ENCODE measurements around the gene OR1G1. TPM values are rescaled to one million over a fixed set of nuclear protein-coding genes. Genes with fewer than 3 reads are reported as not detected.
"Not testable (repeated sequence)": the region's sequence is repeated elsewhere in the genome, so short reads cannot be mapped to it uniquely, and the experiment has no call there.

OR1G1 gene
- not detected in 2 replicates for total RNA-seq (2021)
- Bru-seq, nascent RNA, result not detected
- BruChase-seq, experiment 1, labeled RNA remaining after a 2-hour chase, result not detected
- BruChase-seq, experiment 2, labeled RNA remaining after a 6-hour chase, result not detected
- long read RNA-seq, result 0 reads

GRCh38 chr17:3127451-3127850, at the start of gene OR1G1:
Gene OR1G1 (minus strand): TSS chr17:3127551. CDS start chr17:3127551, 0 bp downstream.
- no peaks in the 10 kb centered on the region for H3K4me1 ChIP-seq (replicated peaks; ENCODE audit: insufficient read depth)
- no peaks in the 10 kb centered on the region for H3K9me3 ChIP-seq (ENCODE audit: insufficient read depth, low read depth)
- H3K9me2 ChIP-seq (ENCODE audit: insufficient read depth), result no peaks in the 10 kb centered on the region
- no peak for TF ChIP-seq EZH2 (IDR thresholded peaks at IDR 0.05; ENCODE audit: low read depth)
- no peak for TF ChIP-seq CTCF (conservative IDR thresholded peaks at IDR 0.05)
- peaks cover 82% of the 10 kb centered on the region for H3K27me3 ChIP-seq (ENCODE audit: insufficient read depth, low read depth)
- no TSS peak for BruUV-seq (replicated peaks)
- H3K27ac ChIP-seq, result no peak within 1 kb of the TSS
- H3K4me3 ChIP-seq, result no peak within 1 kb of the TSS
- no peak for DNase-seq
- H2AFZ ChIP-seq, result no peak within 1 kb of the TSS
- no peaks in the 10 kb centered on the region for H4K20me1 ChIP-seq (ENCODE audit: insufficient read depth)
- intact Hi-C loops (cut with micrococcal nuclease; ENCODE audit: unreplicated experiment), result no loop called here
- CTCF ChIA-PET, result no interaction called here
- POLR2A ChIA-PET (ENCODE audit: unreplicated experiment), result no interaction called here
- no peaks in the 10 kb centered on the region for H3K36me3 ChIP-seq (ENCODE audit: low read depth)
- no peaks in the 10 kb centered on the region for H3K79me2 ChIP-seq (ENCODE audit: low read depth)
- no peaks in the 10 kb centered on the region for H3F3A ChIP-seq (ENCODE audit: insufficient read depth, low read depth)
- H3K4me2 ChIP-seq, result no peak within 1 kb of the TSS

- Histone ChIP-seq H3K27me3 (ENCODE audit: insufficient read depth, low read depth) (peaks cover 55% of the 10 kb centered on the region), H3K4me2 (no peak overlapping the region), H3K9me3 (ENCODE audit: insufficient read depth, low read depth) (no peaks in the 10 kb centered on the region), H2AFZ (no peak overlapping the region), H4K20me1 (ENCODE audit: insufficient read depth) (no peaks in the 10 kb centered on the region; the same call in 1 of the 2 replicates), H3K4me3 (no peak overlapping the region), H3F3A (ENCODE audit: insufficient read depth, low read depth) (no peaks in the 10 kb centered on the region), H3K79me2 (ENCODE audit: low read depth) (no peaks in the 10 kb centered on the region), H3K36me3 (ENCODE audit: low read depth) (no peaks in the 10 kb centered on the region), H3K9me2 (ENCODE audit: insufficient read depth) (no peaks in the 10 kb centered on the region), H3K4me1 (replicated peaks; ENCODE audit: insufficient read depth) (no peaks in the 10 kb centered on the region), H3K27ac (no peak overlapping the region)
- CTCF ChIA-PET, result no interaction called here
- no TSS peak for BruUV-seq (replicated peaks)
- POLR2A ChIA-PET (ENCODE audit: unreplicated experiment), result no interaction called here
- TF ChIP-seq EZH2 (IDR thresholded peaks at IDR 0.05; ENCODE audit: low read depth), result no peak
- no peak for TF ChIP-seq CTCF (conservative IDR thresholded peaks at IDR 0.05)
- intact Hi-C loops (cut with micrococcal nuclease; ENCODE audit: unreplicated experiment), result no loop called here
- no peak for DNase-seq
These were observed 40.2 kb upstream of the OR1G1 start for GRCh38 chr17:3167574-3167973.

DNA sequence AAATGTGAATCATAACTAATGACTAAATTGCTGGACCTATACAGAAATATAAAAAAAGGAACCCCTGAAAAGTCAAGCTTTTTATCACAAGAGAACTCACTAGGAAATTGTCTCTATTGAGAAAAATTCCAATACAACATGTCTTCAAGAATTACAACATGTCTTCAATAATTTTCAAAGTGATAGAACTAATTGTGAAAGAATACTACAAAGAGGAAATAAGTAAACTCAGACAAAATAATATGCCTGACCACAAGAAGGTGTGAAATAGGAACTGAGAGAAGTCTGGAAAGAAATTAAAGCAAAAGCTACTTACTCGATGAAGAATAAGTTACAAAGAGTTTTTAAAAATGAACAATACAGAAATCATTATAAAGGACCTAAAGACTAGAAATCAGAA, 29.9 kb upstream of the OR1G1 start:
- intact Hi-C loops (cut with micrococcal nuclease; ENCODE audit: unreplicated experiment), result no loop called here
- no TSS peak for BruUV-seq (replicated peaks)
- Histone ChIP-seq H3K4me3 (no peak overlapping the region), H3K79me2 (ENCODE audit: low read depth) (no peaks in the 10 kb centered on the region), H3K4me2 (no peak overlapping the region), H3K9me3 (ENCODE audit: insufficient read depth, low read depth) (no peaks in the 10 kb centered on the region), H3K27ac (no peak overlapping the region), H4K20me1 (ENCODE audit: insufficient read depth) (no peaks in the 10 kb centered on the region), H3K4me1 (replicated peaks; ENCODE audit: insufficient read depth) (no peaks in the 10 kb centered on the region), H3F3A (ENCODE audit: insufficient read depth, low read depth) (no peaks in the 10 kb centered on the region), H2AFZ (no peak overlapping the region), H3K9me2 (ENCODE audit: insufficient read depth) (no peaks in the 10 kb centered on the region), H3K36me3 (ENCODE audit: low read depth) (no peaks in the 10 kb centered on the region), H3K27me3 (ENCODE audit: insufficient read depth, low read depth) (peaks cover 73% of the 10 kb centered on the region)
- no peak for DNase-seq
- POLR2A ChIA-PET (ENCODE audit: unreplicated experiment), result no interaction called here
- no peak for TF ChIP-seq EZH2 (IDR thresholded peaks at IDR 0.05; ENCODE audit: low read depth)
- TF ChIP-seq CTCF (conservative IDR thresholded peaks at IDR 0.05), result no peak
- CTCF ChIA-PET, result no interaction called here

GRCh38 chr17:3137494-3137893, 10.1 kb upstream of the OR1G1 start:
- H3K9me2 ChIP-seq (ENCODE audit: insufficient read depth); CTCF ChIA-PET; H3K36me3 ChIP-seq (ENCODE audit: low read depth); H2AFZ ChIP-seq; H3K9me3 ChIP-seq (ENCODE audit: insufficient read depth, low read depth); H3K27ac ChIP-seq; H3K4me3 ChIP-seq; POLR2A ChIA-PET (ENCODE audit: unreplicated experiment); H3K4me2 ChIP-seq; H4K20me1 ChIP-seq (ENCODE audit: insufficient read depth); DNase-seq; H3F3A ChIP-seq (ENCODE audit: insufficient read depth, low read depth); H3K4me1 ChIP-seq (replicated peaks; ENCODE audit: insufficient read depth); intact Hi-C loops (cut with micrococcal nuclease; ENCODE audit: unreplicated experiment); BruUV-seq (replicated peaks); H3K79me2 ChIP-seq (ENCODE audit: low read depth): not testable (repeated sequence)
- H3K27me3 ChIP-seq (ENCODE audit: insufficient read depth, low read depth), result peaks cover 46% of the 10 kb centered on the region
